Measurements from ENCODE around the gene ZNF530.

DNA sequence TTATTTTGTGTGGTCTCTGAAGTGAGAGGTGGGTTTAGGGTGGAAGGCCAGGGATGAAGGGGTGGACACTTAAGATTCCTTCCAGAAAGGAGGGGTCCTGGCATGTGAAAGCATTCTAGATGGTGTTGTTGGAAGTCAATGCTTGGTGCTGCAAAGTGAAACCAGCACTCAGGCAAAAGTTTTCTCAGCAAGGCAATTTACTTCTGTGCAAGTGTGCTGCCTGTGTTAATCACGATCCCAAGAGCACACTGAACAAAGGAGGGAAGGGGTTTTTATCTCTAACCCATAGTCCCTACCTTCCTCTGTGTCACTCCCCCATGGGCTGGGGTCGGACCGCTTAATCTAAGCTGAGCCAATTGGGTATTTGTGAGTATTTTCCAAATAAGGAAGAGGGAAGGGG is 15.7 kb downstream of the ZNF530 start:
- TF ChIP-seq, protein P1, sequence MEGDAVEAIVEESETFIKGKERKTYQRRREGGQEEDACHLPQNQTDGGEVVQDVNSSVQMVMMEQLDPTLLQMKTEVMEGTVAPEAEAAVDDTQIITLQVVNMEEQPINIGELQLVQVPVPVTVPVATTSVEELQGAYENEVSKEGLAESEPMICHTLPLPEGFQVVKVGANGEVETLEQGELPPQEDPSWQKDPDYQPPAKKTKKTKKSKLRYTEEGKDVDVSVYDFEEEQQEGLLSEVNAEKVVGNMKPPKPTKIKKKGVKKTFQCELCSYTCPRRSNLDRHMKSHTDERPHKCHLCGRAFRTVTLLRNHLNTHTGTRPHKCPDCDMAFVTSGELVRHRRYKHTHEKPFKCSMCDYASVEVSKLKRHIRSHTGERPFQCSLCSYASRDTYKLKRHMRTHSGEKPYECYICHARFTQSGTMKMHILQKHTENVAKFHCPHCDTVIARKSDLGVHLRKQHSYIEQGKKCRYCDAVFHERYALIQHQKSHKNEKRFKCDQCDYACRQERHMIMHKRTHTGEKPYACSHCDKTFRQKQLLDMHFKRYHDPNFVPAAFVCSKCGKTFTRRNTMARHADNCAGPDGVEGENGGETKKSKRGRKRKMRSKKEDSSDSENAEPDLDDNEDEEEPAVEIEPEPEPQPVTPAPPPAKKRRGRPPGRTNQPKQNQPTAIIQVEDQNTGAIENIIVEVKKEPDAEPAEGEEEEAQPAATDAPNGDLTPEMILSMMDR (IDR thresholded peaks at IDR 0.05) = no peak
- TF ChIP-seq POLR2AphosphoS5 (IDR thresholded peaks at IDR 0.05; ENCODE audit: low read depth, low read length) = no peak
- TF ChIP-seq, protein P2, sequence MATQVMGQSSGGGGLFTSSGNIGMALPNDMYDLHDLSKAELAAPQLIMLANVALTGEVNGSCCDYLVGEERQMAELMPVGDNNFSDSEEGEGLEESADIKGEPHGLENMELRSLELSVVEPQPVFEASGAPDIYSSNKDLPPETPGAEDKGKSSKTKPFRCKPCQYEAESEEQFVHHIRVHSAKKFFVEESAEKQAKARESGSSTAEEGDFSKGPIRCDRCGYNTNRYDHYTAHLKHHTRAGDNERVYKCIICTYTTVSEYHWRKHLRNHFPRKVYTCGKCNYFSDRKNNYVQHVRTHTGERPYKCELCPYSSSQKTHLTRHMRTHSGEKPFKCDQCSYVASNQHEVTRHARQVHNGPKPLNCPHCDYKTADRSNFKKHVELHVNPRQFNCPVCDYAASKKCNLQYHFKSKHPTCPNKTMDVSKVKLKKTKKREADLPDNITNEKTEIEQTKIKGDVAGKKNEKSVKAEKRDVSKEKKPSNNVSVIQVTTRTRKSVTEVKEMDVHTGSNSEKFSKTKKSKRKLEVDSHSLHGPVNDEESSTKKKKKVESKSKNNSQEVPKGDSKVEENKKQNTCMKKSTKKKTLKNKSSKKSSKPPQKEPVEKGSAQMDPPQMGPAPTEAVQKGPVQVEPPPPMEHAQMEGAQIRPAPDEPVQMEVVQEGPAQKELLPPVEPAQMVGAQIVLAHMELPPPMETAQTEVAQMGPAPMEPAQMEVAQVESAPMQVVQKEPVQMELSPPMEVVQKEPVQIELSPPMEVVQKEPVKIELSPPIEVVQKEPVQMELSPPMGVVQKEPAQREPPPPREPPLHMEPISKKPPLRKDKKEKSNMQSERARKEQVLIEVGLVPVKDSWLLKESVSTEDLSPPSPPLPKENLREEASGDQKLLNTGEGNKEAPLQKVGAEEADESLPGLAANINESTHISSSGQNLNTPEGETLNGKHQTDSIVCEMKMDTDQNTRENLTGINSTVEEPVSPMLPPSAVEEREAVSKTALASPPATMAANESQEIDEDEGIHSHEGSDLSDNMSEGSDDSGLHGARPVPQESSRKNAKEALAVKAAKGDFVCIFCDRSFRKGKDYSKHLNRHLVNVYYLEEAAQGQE (IDR thresholded peaks at IDR 0.05; ENCODE audit: insufficient read depth in 1 of 2, low read depth in 2 of 2, low read length in 1 of 2) = no peak
- no peak for TF ChIP-seq SIN3A (IDR thresholded peaks at IDR 0.05; ENCODE audit: borderline replicate concordance, insufficient read depth, low read depth, low read length)

All from Panc1 (cell line).